ENCODE results near the gene SLC25A44.

GRCh38 chr1:156180471-156180870, 13.4 kb upstream of the SLC25A44 start:
- no peak for TF ChIP-seq CTCF (IDR thresholded peaks at IDR 0.05)
- no peak for TF ChIP-seq POLR2AphosphoS5 (IDR thresholded peaks at IDR 0.05)

Measured in stomach (tissue), 4 donors.